Activated CD4-positive, alpha-beta memory T cell treated with anti-CD3 and anti-CD28 coated beads for 36 hours (primary cell): ENCODE data around the gene CACNB4. TPM values are rescaled to one million over a fixed set of nuclear protein-coding genes. Genes with fewer than 3 reads are reported as not detected.

Experiments used
- CTCF ChIA-PET: fragments of 350-600 bp; sonication (Branson Sonifier 250); formaldehyde crosslinking; loops from one replicate; lab custom pipeline; 2021; ENCODE audit warnings: antibody characterized with exemption, inconsistent platforms; lab: Charles Lee
- POLR2A ChIA-PET: fragments of 350-600 bp; sonication (Branson Sonifier 250); formaldehyde crosslinking; loops from one replicate; lab custom pipeline; 2021; ENCODE audit warnings: antibody characterized with exemption; lab: Charles Lee
- DNase-seq: peaks from one replicate; pipeline ENCODE4 v3.0.0-alpha.2; 2020
- H3K27ac Mint-ChIP-seq: one replicate; pipeline ENCODE4 v1.8.0; 2021; ENCODE audit warnings: mixed read lengths
- H3K27me3 Mint-ChIP-seq: one replicate; pipeline ENCODE4 v1.8.0; 2021; ENCODE audit warnings: mixed read lengths
- H3K36me3 Mint-ChIP-seq: one replicate; pipeline ENCODE4 v1.8.0; 2021; ENCODE audit warnings: mixed read lengths
- H3K4me1 Mint-ChIP-seq: one replicate; pipeline ENCODE4 v1.8.0; 2021; ENCODE audit warnings: low read depth, mixed read lengths
- H3K4me3 Mint-ChIP-seq: one replicate; pipeline ENCODE4 v1.8.0; 2021; ENCODE audit warnings: mild to moderate bottlenecking, mixed read lengths
- H3K9me3 Mint-ChIP-seq: one replicate; pipeline ENCODE4 v1.8.0; 2021; ENCODE audit warnings: mixed read lengths
- intact Hi-C: fragments of 100-400 bp; cut with micrococcal nuclease; formaldehyde crosslinking; loops from one replicate; pipeline ENCODE4 v1.15.1; 2023
- total RNA-seq, 2 experiments: library from RNA; stranded (reverse); gene quantifications; one replicate each; pipeline ENCODE4 v1.2.3, GENCODE V29; 2021

Gene CACNB4
- total RNA-seq, 2 experiments from 2014 or later, result 0.19 to 0.48 TPM

GRCh38 chr2:151851761-151852160 is 247.1 kb downstream of the CACNB4 start:
- no peak for DNase-seq
- ChIA-PET POLR2A (no interaction called here), CTCF (no interaction called here)
- Mint-ChIP-seq H3K4me3 (no peak overlapping the region), H3K27ac (no peak overlapping the region), H3K27me3 (peaks cover 1% of the 10 kb centered on the region), H3K9me3 (no peaks in the 10 kb centered on the region), H3K36me3 (no peaks in the 10 kb centered on the region), H3K4me1 (no peaks in the 10 kb centered on the region)
- intact Hi-C loops, result no loop called here

- CTCF ChIA-PET, result no interaction called here
- Mint-ChIP-seq H3K4me3 (no peak overlapping the region), H3K36me3 (no peaks in the 10 kb centered on the region), H3K9me3 (no peaks in the 10 kb centered on the region), H3K27me3 (peaks cover 1% of the 10 kb centered on the region), H3K27ac (no peak overlapping the region), H3K4me1 (no peaks in the 10 kb centered on the region)
- intact Hi-C loops, result no loop called here
- POLR2A ChIA-PET, result no interaction called here
- no peak for DNase-seq
Observed at GRCh38 chr2:151849413-151850010, 249.3 kb downstream of the CACNB4 start.

- Mint-ChIP-seq H3K27ac (no peak overlapping the region), H3K4me3 (no peak overlapping the region), H3K36me3 (no peaks in the 10 kb centered on the region), H3K27me3 (peaks cover 3% of the 10 kb centered on the region), H3K9me3 (no peaks in the 10 kb centered on the region), H3K4me1 (no peaks in the 10 kb centered on the region)
- CTCF ChIA-PET, result no interaction called here
- no peak for DNase-seq
- intact Hi-C loops, result no loop called here
- POLR2A ChIA-PET, result no interaction called here
Observed at GRCh38 chr2:151845884-151846283, 253.0 kb downstream of the CACNB4 start.

- no peak for DNase-seq
- CTCF ChIA-PET, result no interaction called here
- no peak overlapping the region for H3K27ac Mint-ChIP-seq
- intact Hi-C loops, result no loop called here
- no peaks in the 10 kb centered on the region for H3K36me3 Mint-ChIP-seq
- POLR2A ChIA-PET, result no interaction called here
- H3K4me1 Mint-ChIP-seq, result no peaks in the 10 kb centered on the region
- no peak overlapping the region for H3K4me3 Mint-ChIP-seq
- peaks cover 3% of the 10 kb centered on the region for H3K27me3 Mint-ChIP-seq
- no peaks in the 10 kb centered on the region for H3K9me3 Mint-ChIP-seq
Observed at GRCh38 chr2:151845481-151845880, 253.4 kb downstream of the CACNB4 start.

GRCh38 chr2:151844211-151844896 is 254.5 kb downstream of the CACNB4 start:
- intact Hi-C loops, result no loop called here
- ChIA-PET CTCF (no interaction called here), POLR2A (no interaction called here)
- peaks cover 3% of the 10 kb centered on the region for H3K27me3 Mint-ChIP-seq
- DNase-seq, result no peak
- no peak overlapping the region for H3K27ac Mint-ChIP-seq
- H3K4me3 Mint-ChIP-seq, result no peak overlapping the region
- no peaks in the 10 kb centered on the region for H3K4me1 Mint-ChIP-seq
- no peaks in the 10 kb centered on the region for H3K9me3 Mint-ChIP-seq
- no peaks in the 10 kb centered on the region for H3K36me3 Mint-ChIP-seq

GRCh38 chr2:151843691-151844061 is 255.2 kb downstream of the CACNB4 start:
- DNase-seq, result no peak
- Mint-ChIP-seq H3K36me3 (no peaks in the 10 kb centered on the region), H3K4me3 (no peak overlapping the region), H3K9me3 (no peaks in the 10 kb centered on the region), H3K4me1 (no peaks in the 10 kb centered on the region), H3K27ac (no peak overlapping the region), H3K27me3 (peaks cover 5% of the 10 kb centered on the region)
- CTCF ChIA-PET, result no interaction called here
- POLR2A ChIA-PET, result no interaction called here
- intact Hi-C loops, result no loop called here

GRCh38 chr2:151842830-151843690 is 255.8 kb downstream of the CACNB4 start:
- Mint-ChIP-seq H3K9me3 (no peaks in the 10 kb centered on the region), H3K27ac (no peak overlapping the region), H3K4me3 (no peak overlapping the region), H3K27me3 (peaks cover 5% of the 10 kb centered on the region), H3K36me3 (no peaks in the 10 kb centered on the region), H3K4me1 (no peaks in the 10 kb centered on the region)
- intact Hi-C loops, result no loop called here
- CTCF ChIA-PET, result no interaction called here
- no peak for DNase-seq
- POLR2A ChIA-PET, result no interaction called here

- H3K36me3 Mint-ChIP-seq, result no peaks in the 10 kb centered on the region
- intact Hi-C loops, result no loop called here
- H3K9me3 Mint-ChIP-seq, result no peaks in the 10 kb centered on the region
- ChIA-PET CTCF (interaction anchor here (1.0 to 1.6 kb wide), 2 partner anchors 13 to 21 kb away, joined by 3 to 5 read pairs; partner anchors contain the start of gene ARL5A), POLR2A (no interaction called here)
- H3K4me3 Mint-ChIP-seq, result no peak overlapping the region
- no peak overlapping the region for H3K27ac Mint-ChIP-seq
- H3K4me1 Mint-ChIP-seq, result no peaks in the 10 kb centered on the region
- DNase-seq, result no peak
- H3K27me3 Mint-ChIP-seq, result peaks cover 3% of the 10 kb centered on the region
Observed at GRCh38 chr2:151841047-151841424, 257.8 kb downstream of the CACNB4 start.

GRCh38 chr2:151840216-151841046 is 258.4 kb downstream of the CACNB4 start:
- intact Hi-C loops, result loop anchor here (1.0 kb wide), 1 partner anchor 39 kb away; no protein-coding TSS in a partner anchor
- Mint-ChIP-seq H3K4me3 (no peak overlapping the region), H3K27ac (no peak overlapping the region), H3K4me1 (no peaks in the 10 kb centered on the region), H3K9me3 (no peaks in the 10 kb centered on the region), H3K27me3 (peaks cover 3% of the 10 kb centered on the region), H3K36me3 (no peaks in the 10 kb centered on the region)
- POLR2A ChIA-PET, result no interaction called here
- CTCF ChIA-PET, result interaction anchor here (1.0 to 1.6 kb wide), 2 partner anchors 12 to 21 kb away, joined by 3 to 5 read pairs; partner anchors contain the start of gene ARL5A
- DNase-seq, result no peak

GRCh38 chr2:151837926-151838325 is 260.9 kb downstream of the CACNB4 start:
- H3K27ac Mint-ChIP-seq, result no peak overlapping the region
- peaks cover 3% of the 10 kb centered on the region for H3K27me3 Mint-ChIP-seq
- ChIA-PET CTCF (no interaction called here), POLR2A (no interaction called here)
- intact Hi-C loops, result no loop called here
- no peaks in the 10 kb centered on the region for H3K9me3 Mint-ChIP-seq
- no peak for DNase-seq
- no peak overlapping the region for H3K4me3 Mint-ChIP-seq
- H3K4me1 Mint-ChIP-seq, result no peaks in the 10 kb centered on the region
- no peaks in the 10 kb centered on the region for H3K36me3 Mint-ChIP-seq

GRCh38 chr2:151833984-151834383 is 264.9 kb downstream of the CACNB4 start:
- CTCF ChIA-PET, result interaction anchor here (1.0 kb wide), 1 partner anchor 192 kb away, joined by 3 read pairs; no protein-coding TSS in a partner anchor

More at GRCh38 chr2:151833984-151834383, 264.9 kb downstream of the CACNB4 start:
- Mint-ChIP-seq H3K4me3 (no peak overlapping the region), H3K9me3 (no peaks in the 10 kb centered on the region), H3K4me1 (no peaks in the 10 kb centered on the region), H3K27ac (no peak overlapping the region), H3K36me3 (no peaks in the 10 kb centered on the region), H3K27me3 (no peaks in the 10 kb centered on the region)
- DNase-seq, result no peak
- POLR2A ChIA-PET, result no interaction called here
- intact Hi-C loops, result no loop called here
